MM.1S (cell line): Measurements from ENCODE around the gene ACAT2.

Experiments
- CTCF ChIP-seq: fragments of 300-600 bp; sonication (generic); IDR thresholded peaks from 2 replicates; pipeline ENCODE4 v1.5.1; 2016; ENCODE audit warnings: antibody characterized with exemption, low read length, mixed read lengths
- EZH2 ChIP-seq: fragments of 300-600 bp; sonication (generic); optimal IDR thresholded peaks from 2 replicates; pipeline ENCODE3; 2017; ENCODE audit warnings: low read depth, mild to moderate bottlenecking, antibody characterized with exemption, low read length, mixed read lengths
- EZH2phosphoT487 ChIP-seq: fragments of 300-600 bp; sonication (generic); IDR thresholded peaks from 2 replicates; pipeline ENCODE4 v1.6.1; 2018; ENCODE audit warnings: antibody characterized with exemption, low read length

- TF ChIP-seq CTCF (no peak), EZH2phosphoT487 (no peak), EZH2 (no peak)
Observed at GRCh38 chr6:159769470-159769869, 7.6 kb downstream of the ACAT2 start.
